ENCODE results near the gene KNTC1.

The KNTC1 gene

DNA sequence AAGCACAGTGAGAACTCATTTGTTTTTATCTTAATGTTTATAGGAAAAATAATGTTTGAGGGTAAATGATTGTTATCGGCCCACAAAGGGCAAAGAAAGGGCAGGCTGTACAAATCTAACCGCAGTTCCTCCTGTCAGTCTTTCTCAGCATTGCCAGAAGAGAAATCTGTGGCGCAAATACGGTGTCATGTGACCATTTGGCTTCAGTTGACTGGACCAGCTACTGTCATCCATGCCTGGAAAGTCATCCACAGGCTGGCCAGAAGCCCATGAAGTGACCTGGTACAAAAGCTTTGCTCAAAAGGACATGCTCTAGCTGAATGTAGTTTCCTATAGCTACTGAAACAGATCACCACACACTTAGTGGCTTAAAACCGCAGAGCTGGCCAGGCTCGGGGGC lies 132.5 kb downstream of the KNTC1 start:
- DNase-seq = no peak

DNA sequence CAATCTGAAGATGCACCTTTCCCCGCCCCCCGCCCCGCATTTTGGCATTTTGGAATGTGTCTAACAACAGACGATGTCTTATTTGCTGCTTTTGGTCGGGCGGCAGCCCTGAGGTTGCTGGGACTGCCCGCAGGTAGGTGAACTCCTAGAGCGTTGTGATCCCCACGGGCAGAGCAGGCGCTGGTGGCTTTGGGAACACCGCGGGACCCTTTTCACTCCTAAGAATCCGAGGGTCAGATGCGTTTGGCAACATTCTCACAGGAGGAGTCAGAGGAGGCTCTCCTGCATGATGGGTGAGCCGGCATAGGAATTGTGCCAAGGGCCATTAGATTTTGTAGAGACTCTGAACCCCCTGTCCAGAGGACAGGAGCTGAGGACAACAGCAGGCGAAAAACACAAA lies 134.2 kb downstream of the KNTC1 start:
- no peak for DNase-seq

DNA sequence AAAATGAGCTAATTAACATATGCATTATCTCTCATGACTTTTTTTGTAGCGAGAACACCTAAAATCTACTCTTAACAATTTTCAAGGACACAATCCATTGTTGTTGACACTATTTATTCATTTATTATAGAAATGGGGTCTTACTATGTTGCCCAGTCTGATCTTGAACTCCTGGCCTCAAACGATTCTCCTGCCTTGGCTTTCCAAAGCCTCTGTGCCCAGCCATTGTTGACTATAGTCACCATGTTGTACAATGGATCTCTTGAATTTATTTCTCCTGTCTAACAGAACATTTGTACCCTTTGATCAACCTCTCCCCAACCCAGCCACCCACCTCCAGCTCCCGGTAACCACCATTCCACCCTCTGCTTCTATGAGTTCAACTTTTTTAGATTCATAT lies 134.9 kb downstream of the KNTC1 start:
- no peak for DNase-seq

DNA sequence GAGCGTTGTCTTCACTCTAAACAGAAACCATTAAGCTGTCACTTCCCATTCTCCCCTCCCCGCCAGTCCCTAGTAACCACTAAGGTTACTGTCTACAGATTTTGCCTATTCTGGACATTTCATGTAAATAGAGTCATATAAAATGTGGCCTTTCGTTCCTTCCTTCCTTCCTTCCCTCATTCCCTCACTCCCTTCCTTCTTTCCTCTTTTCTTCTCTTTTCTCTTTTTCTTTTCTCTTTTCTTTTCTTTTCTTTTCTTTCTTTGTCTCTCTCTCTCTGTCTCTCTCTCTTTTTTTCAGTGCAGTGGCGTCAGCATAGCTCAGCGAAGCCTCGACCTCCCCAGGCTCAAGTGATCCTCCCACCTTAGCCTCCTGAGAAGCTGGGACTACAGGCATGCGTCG lies 138.3 kb downstream of the KNTC1 start:
- DNase-seq = no peak

DNA sequence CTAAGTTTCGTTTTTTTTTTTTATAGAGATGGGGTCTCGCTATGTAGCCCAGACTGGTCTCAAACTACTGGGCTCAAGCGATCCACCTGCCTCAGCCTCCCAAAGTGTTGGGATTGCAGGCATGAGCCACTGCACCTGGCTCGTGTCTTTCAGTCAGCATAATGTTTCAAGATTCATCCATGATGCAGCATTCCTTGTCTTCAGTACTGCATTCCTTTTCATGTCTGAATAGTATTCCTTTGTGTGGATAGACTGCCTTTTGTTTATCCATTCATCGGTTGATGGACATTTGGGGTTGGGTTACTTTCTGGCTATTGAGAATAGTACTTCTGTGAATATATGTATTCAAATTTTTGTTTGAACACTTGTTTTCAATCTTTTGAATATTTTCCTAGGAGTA lies 138.7 kb downstream of the KNTC1 start:
- DNase-seq = no peak

DNA sequence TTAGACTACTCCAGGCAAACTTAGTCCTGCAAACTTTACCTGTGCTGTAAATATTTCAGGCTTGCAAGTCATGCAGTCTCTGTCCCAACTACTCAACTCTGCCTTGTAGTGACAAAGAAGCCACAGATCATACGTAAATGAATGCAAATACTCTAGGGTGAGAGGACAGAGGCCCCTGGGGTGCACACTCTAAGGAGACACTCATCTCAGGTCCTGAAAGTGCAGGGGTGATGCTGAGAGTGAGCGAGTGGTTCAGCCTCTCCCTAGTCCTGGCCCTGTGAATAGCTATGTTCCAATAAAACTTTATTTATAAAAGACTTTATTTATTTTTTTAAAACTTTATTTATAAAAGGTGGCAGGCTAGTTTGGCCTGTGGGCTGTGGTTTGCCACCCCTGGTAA lies 141.2 kb downstream of the KNTC1 start:
- no peak for DNase-seq

DNA sequence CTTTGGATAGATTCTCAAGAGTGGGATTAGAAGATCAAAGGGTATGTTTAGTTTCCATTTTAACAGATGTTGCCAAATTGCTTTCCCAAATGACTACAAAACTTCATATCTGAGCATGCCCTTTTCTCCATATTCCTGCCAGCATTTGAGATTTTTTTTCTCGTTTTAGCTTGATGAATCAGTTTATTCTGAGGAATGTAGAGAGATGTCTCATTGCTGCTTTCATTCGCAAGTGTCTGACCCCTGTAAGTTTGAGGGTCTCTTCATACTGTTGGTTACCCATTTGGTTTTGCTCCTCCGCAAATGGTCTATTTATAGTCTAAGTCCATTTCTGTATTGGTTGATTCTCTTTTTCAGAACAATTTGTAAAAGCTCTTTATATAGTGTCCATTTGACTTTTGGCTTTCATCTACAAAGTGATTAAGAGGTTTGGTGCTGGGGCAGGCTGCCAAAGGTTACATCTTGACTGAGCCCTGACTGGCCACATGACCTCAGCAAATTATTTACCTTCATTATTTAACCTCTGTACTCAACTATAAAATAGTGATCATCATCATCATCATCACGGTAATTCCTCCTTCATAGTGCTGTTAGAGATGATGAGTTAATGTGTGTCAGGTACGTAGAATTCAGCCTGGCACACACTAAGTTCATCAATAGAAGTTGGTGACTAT lies 142.5 kb downstream of the KNTC1 start:
- DNase-seq = no peak

DNA sequence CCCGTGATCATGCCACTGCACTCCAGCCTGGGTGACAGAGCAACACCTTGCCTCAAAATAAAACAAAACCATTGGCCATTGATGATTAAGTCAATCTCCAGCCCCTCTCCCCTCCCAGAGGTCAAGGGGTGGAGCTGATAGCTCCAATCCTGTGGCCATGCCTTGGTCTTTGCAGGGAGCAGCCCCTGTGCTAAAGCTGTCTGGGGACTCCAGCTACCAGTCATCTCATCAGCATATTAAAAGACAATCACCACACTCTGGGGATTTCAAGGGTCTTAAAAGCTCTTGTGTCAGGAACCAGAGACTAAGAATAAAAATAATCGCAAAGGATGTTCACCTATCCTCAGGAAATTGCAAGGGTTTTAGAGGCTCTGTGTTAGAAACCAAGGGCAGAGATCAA lies 145.5 kb downstream of the KNTC1 start:
- DNase-seq = no peak

Measured in activated gamma-delta T cell treated with Interleukin-2 at 50 U/mL for 16 hours (primary cell).